AG10803 (cell line): ENCODE results near the gene SEC14L3.

ENCODE experiments used
- DNase-seq: peaks from one replicate; pipeline ENCODE4 v3.0.0; 2010; ENCODE audit warnings: low read depth
- H3K4me3 ChIP-seq: 2 replicates; pipeline ENCODE4 v1.5.1; 2011; ENCODE audit warnings: mild to moderate bottlenecking, low read length, control low read depth
- CTCF ChIP-seq: conservative IDR thresholded peaks from 2 replicates; pipeline ENCODE4 v1.5.1; 2011; ENCODE audit warnings: mild to moderate bottlenecking, low read length, control low read depth, inconsistent platforms

The SEC14L3 gene

GRCh38 chr22:30414525-30415047 is 57.2 kb downstream of the SEC14L3 start:
- H3K4me3 ChIP-seq = no peak overlapping the region
- no peak for TF ChIP-seq CTCF
- DNase-seq = no peak

- DNase-seq = no peak
- no peak overlapping the region for H3K4me3 ChIP-seq
- no peak for TF ChIP-seq CTCF
Measured at GRCh38 chr22:30413745-30414524, 57.9 kb downstream of the SEC14L3 start.

- no peak overlapping the region for H3K4me3 ChIP-seq
- no peak for TF ChIP-seq CTCF
- no peak for DNase-seq
Measured at GRCh38 chr22:30413001-30413400, 58.8 kb downstream of the SEC14L3 start.

- TF ChIP-seq CTCF = no peak
- H3K4me3 ChIP-seq = no peak overlapping the region
- no peak for DNase-seq
Measured at GRCh38 chr22:30411780-30412179, 60.0 kb downstream of the SEC14L3 start.
